Islet precursor cell (in vitro differentiated cells): ENCODE results near the gene KCNAB1.

Source experiments
- DNase-seq: peaks from one replicate; pipeline ENCODE4 v3.0.0-alpha.2; 2018

Gene KCNAB1

DNA sequence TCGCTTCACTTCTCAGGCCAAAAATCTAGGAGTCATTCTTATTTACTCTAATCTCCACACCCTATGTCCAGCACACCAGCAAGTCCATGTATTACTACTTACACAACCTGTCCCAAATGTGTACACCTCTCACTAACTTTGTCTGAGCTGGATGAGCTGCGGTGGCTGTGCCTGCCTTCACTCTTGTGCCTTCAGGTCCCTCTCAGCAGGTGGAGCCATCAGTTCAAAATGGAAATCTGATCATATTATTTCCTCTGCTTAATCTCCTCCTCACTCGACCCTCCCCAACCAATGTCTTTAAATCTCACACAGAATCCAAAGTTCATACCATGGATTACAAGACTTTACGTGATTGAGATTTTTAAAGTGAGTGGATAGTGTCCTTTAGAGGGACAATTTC lies 351.8 kb downstream of the KCNAB1 start:
- DNase-seq, result no peak

DNA sequence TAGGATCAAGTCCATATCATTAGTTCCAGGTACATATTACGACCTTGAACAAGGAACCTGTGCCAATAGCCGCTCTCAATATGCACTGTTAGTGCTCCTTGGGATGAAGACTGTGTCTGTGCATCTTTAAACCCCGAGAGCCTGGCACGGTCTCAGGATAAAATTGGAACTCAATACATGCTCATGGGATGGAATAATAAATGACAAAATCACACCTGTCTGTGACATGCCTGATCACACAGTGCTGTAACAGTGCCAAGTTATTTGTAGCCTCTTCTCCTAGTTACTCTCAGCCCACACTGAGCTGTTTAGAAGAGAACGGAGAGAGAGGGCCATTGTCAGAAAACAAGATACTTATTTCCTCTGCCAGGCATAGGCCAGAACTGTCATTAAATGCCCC lies 352.3 kb downstream of the KCNAB1 start:
- no peak for DNase-seq

- DNase-seq, result no peak
Observed at GRCh38 chr3:156473341-156473740, 353.0 kb downstream of the KCNAB1 start.

GRCh38 chr3:156474560-156475389 lies 354.4 kb downstream of the KCNAB1 start:
- peak; percentile 62 for DNase-seq

- peak; percentile 63 for DNase-seq
Observed at GRCh38 chr3:156477323-156477722, 356.9 kb downstream of the KCNAB1 start.

DNA sequence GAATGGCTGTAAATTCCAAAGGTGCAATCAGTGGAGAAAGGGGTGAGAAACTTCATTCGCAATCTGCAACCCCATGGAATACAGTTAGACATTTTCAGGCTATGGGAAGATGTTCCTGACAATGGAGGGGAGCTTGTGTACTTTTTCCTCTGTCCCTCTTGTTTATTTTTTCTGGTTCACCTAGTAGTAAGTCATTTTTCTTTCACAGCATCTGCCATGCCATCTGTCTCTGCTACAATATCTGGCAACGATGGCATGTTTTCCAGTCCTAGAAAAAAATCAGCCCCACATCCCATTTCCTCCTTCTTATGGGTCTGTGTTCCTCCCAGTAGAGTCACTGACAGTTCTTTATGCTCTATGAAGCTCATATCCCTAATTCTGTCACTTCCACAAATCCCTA lies 358.5 kb downstream of the KCNAB1 start:
- DNase-seq, result no peak

DNA sequence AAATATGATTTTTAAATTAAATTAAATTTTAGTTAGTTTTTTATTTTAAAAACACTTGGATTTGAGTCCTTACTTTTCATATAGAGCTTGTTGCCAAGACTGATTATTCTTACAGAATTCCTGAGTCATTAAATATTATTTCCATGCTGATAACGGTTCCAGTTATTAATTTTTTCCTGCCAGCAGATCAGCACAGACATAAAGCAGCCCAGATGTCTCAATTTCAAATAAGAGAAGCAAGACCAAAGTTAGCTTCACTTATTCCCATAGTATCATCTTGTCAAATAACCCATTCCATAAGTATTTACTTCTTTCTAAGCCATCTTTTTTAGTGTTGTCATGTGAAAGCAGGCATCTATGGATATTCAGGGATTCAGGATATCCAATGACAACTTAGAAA lies 359.2 kb downstream of the KCNAB1 start:
- no peak for DNase-seq

DNA sequence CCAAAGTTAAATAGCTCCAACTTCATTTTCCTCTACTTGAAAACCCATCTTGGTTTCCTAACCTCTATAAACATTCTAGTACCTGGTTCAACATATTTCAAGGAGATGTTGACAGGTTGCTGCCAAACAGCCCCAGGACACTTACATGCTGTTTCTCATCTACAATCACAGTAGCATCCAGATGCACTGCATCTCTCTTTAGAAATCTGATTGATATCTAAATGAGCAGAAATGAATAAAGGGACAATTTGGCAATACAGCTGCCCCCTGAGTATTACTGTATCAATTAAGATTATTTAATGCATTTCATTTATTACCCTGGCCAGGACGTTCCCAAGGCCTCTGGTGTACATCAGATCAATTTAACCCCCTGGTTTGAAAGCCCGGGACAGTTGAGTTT lies 360.6 kb downstream of the KCNAB1 start:
- DNase-seq, result no peak

DNA sequence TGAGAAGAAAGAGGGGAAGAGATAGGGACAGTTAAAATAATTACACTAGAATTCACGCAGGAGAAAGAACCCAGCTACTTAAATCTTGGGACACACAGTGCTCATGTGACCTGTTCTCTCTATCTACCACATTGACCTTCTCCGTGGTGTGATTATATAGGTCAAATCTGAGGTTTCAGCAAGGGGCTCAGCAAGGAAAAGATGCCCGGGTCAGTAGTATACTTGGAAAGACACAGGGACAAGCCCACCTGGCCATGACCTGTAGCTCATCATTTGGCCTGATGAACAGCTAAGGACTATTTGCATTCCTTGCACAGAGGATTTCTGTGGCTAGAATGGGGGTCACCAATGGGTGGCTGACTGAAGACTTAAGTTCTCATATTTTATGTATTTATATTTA lies 362.6 kb downstream of the KCNAB1 start:
- no peak for DNase-seq

DNA sequence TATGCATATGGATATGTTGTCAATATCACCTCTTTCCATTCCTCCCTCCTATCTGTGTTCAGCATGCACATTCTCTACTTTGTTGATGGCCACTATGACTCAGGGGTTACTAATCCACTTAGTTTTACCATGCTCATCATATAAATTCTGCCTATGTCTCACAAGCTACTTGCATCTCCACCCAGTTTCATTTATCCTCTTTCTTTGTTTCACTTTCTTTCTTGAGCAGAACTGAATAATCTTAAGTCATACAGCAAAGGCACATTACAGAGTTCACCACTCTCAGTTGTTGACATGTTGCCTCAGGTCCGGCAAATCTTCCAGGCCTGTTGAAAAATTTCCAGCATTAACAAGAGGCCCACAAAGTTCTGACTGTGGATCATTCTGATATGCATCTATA lies 363.0 kb downstream of the KCNAB1 start:
- no peak for DNase-seq

GRCh38 chr3:156483961-156484787 lies 363.8 kb downstream of the KCNAB1 start:
- DNase-seq, result peak; percentile 59

GRCh38 chr3:156488767-156489166 lies 368.4 kb downstream of the KCNAB1 start:
- DNase-seq, result no peak

GRCh38 chr3:156489462-156489911 lies 369.1 kb downstream of the KCNAB1 start:
- DNase-seq, result no peak

- no peak for DNase-seq
Observed at GRCh38 chr3:156491192-156491591, 370.8 kb downstream of the KCNAB1 start.

GRCh38 chr3:156492801-156493261 lies 372.5 kb downstream of the KCNAB1 start:
- DNase-seq, result no peak

- DNase-seq, result no peak
Observed at GRCh38 chr3:156493887-156494286, 373.5 kb downstream of the KCNAB1 start.

DNA sequence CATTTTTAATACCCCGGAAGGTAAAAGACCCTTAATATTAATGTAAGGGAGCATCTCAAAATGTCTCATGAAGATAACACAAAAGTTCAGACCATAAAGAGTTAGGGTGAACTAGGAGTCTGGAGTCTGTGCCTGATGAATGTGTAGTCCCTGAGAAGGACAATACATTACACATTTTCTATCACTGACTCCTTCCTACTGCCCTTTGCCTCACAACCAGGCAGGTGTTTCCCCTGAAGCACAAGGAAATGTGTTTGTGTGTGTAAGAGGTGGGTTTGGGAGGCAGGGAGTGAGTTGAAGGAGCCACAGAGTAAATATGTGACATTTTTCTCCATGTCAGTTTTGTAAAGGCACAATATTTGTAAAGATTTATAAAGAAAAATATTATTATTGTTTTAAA lies 375.4 kb downstream of the KCNAB1 start:
- no peak for DNase-seq

- no peak for DNase-seq
Observed at GRCh38 chr3:156497326-156497725, 376.9 kb downstream of the KCNAB1 start.

DNA sequence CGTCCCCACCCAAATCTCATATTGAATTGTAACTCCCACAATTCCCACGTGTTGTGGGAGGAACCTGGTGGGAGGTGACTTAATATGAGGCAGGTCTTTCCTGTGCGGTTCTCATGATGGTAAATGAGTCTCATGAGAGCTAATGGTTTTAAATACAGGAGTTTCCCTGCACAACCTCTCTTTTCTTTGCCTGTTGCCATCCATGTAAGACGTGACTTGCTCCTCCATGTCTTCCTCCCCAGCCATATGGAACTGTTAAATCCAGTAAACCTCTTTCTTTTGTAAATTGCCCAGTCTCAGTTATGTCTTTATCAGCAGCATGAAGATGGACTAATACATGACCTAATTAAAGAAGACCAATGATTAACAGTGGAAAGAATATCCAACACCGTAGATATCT lies 377.9 kb downstream of the KCNAB1 start:
- no peak for DNase-seq

DNA sequence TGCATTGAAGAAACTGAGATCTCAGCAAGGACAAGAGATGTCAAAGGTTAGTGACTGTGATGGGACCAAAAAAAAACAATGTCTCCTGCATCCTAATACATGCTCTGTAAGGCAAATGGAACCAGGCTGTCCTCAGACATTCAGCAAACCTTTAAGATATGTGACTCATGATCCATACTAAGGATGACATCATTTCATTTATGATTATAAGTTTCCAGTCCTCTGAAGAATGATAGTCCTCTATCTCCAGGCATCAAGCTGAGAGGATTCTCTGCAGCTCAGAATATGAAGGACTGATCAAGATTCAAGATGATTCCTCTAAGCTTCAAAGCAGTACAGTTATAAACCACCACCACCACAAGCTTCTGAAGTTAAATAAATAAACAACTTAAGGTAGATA lies 386.9 kb downstream of the KCNAB1 start:
- DNase-seq, result no peak

- no peak for DNase-seq
Observed at GRCh38 chr3:156509189-156510174, 389.1 kb downstream of the KCNAB1 start.

GRCh38 chr3:156511987-156512677 lies 391.8 kb downstream of the KCNAB1 start:
- DNase-seq, result no peak
